Activated T-helper 1 cell treated with anti-CD3 and anti-CD28 coated beads, Interleukin-12 subunit alpha, Interleukin-12 subunit beta, Interleukin-2, Interleukin-4 antibody, amounts not matched to agents 30 ng/mL and 10 ng/mL and 1 ng/mL, durations not matched to agents 14 hours and 24 hours and 36 hours (primary cell): ENCODE measurements around the gene HSH2D. TPM values are rescaled to one million over a fixed set of nuclear protein-coding genes. Genes with fewer than 3 reads are reported as not detected.

ENCODE experiments used
- DNase-seq: peaks from one replicate; pipeline ENCODE4 v3.0.0; 2021; ENCODE audit warnings: low spot score
- H3K27ac Mint-ChIP-seq: one replicate; pipeline ENCODE4 v1.8.0; 2021; ENCODE audit warnings: mild to moderate bottlenecking, mixed read lengths
- H3K27me3 Mint-ChIP-seq: one replicate; pipeline ENCODE4 v1.8.0; 2022; ENCODE audit warnings: mild to moderate bottlenecking, moderate library complexity, mixed read lengths; ENCODE audit not compliant: insufficient read depth
- H3K36me3 Mint-ChIP-seq: one replicate; pipeline ENCODE4 v1.8.0; 2021; ENCODE audit warnings: low read depth, mixed read lengths
- H3K4me1 Mint-ChIP-seq: one replicate; pipeline ENCODE4 v1.8.0; 2021; ENCODE audit warnings: low read depth, mixed read lengths
- H3K4me3 Mint-ChIP-seq: one replicate; pipeline ENCODE4 v1.8.0; 2021; ENCODE audit warnings: mild to moderate bottlenecking, moderate library complexity, mixed read lengths
- H3K9me3 Mint-ChIP-seq: one replicate; pipeline ENCODE4 v1.8.0; 2021; ENCODE audit warnings: mixed read lengths
- intact Hi-C: fragments of 100-400 bp; cut with micrococcal nuclease; formaldehyde crosslinking; loops from one replicate; pipeline ENCODE4 v1.15.1; 2024
- total RNA-seq: library from RNA; stranded (reverse); gene quantifications from 2 replicates; pipeline ENCODE4 v1.2.3, GENCODE V29; 2022

Gene HSH2D
- total RNA-seq, 1 donor from 2014 or later = 35.2 TPM

GRCh38 chr19:16205205-16206045 is 61.9 kb downstream of the HSH2D start:
- Mint-ChIP-seq H3K27ac (no peak overlapping the region), H3K9me3 (no peaks in the 10 kb centered on the region), H3K36me3 (peaks cover 57% of the 10 kb centered on the region), H3K4me1 (peaks cover 49% of the 10 kb centered on the region), H3K27me3 (no peaks in the 10 kb centered on the region), H3K4me3 (no peak overlapping the region)
- intact Hi-C loops = no loop called here
- no peak for DNase-seq

- Mint-ChIP-seq H3K9me3 (no peaks in the 10 kb centered on the region), H3K4me3 (no peak overlapping the region), H3K27ac (peak overlapping the region; percentile 59), H3K36me3 (peaks cover 58% of the 10 kb centered on the region), H3K27me3 (no peaks in the 10 kb centered on the region), H3K4me1 (peaks cover 42% of the 10 kb centered on the region)
- intact Hi-C loops = no loop called here
- no peak for DNase-seq
These were observed 62.6 kb downstream of the HSH2D start for GRCh38 chr19:16206046-16206605.

GRCh38 chr19:16206637-16207036 is 63.2 kb downstream of the HSH2D start:
- Mint-ChIP-seq H3K27ac (peak overlapping the region; percentile 59), H3K9me3 (no peaks in the 10 kb centered on the region), H3K36me3 (peaks cover 60% of the 10 kb centered on the region), H3K27me3 (no peaks in the 10 kb centered on the region), H3K4me3 (no peak overlapping the region), H3K4me1 (peaks cover 37% of the 10 kb centered on the region)
- intact Hi-C loops = no loop called here
- DNase-seq = no peak

GRCh38 chr19:16207063-16207462 is 63.6 kb downstream of the HSH2D start:
- Mint-ChIP-seq H3K4me3 (no peak overlapping the region), H3K27me3 (no peaks in the 10 kb centered on the region), H3K36me3 (peaks cover 61% of the 10 kb centered on the region), H3K27ac (no peak overlapping the region), H3K9me3 (no peaks in the 10 kb centered on the region), H3K4me1 (peaks cover 40% of the 10 kb centered on the region)
- intact Hi-C loops = no loop called here
- no peak for DNase-seq

GRCh38 chr19:16207490-16208025 is 64.1 kb downstream of the HSH2D start:
- Mint-ChIP-seq H3K36me3 (peaks cover 62% of the 10 kb centered on the region), H3K9me3 (no peaks in the 10 kb centered on the region), H3K27me3 (no peaks in the 10 kb centered on the region), H3K4me1 (peaks cover 40% of the 10 kb centered on the region), H3K27ac (peak overlapping the region; percentile 55), H3K4me3 (no peak overlapping the region)
- no peak for DNase-seq
- intact Hi-C loops = no loop called here

Other genes with a start within 250 kb of the HSH2D start
- gene CYP4F2, start 245.6 kb upstream of the HSH2D start, total RNA-seq = not detected in 2 replicates
- gene CYP4F11, start 209.2 kb upstream of the HSH2D start, total RNA-seq = not detected in 2 replicates
- not detected in 2 replicates for gene OR10H4, start 194.7 kb upstream of the HSH2D start, total RNA-seq
- 346 and 351 TPM in 2 replicates for gene TPM4, start 67.2 kb upstream of the HSH2D start, total RNA-seq
- 235 and 248 TPM in 2 replicates for gene RAB8A, start 31.8 kb upstream of the HSH2D start, total RNA-seq
- gene CIB3, start 29.8 kb downstream of the HSH2D start, total RNA-seq = not detected in 2 replicates
- gene FAM32A, start 41.7 kb downstream of the HSH2D start, total RNA-seq = 71.6 and 72.8 TPM in 2 replicates
- 116 and 117 TPM in 2 replicates for gene AP1M1, start 54.2 kb downstream of the HSH2D start, total RNA-seq
- gene KLF2, start 181.1 kb downstream of the HSH2D start, total RNA-seq = 5.7 TPM in 2 replicates